Activated naive CD4-positive, alpha-beta T cell treated with anti-CD3 and anti-CD28 coated beads, Interleukin-2, amount 10 ng/mL, durations not matched to agents 7 days and 5 days (primary cell): ENCODE data around the gene MOK.

Experiments
- CTCF ChIA-PET: fragments of 350-600 bp; sonication (Branson Sonifier 250); formaldehyde crosslinking; loops from one replicate; lab custom pipeline; 2021; ENCODE audit warnings: antibody characterized with exemption; lab: Charles Lee
- DNase-seq: peaks from one replicate; pipeline ENCODE4 v3.0.0-alpha.2; 2020
- H3K27ac Mint-ChIP-seq: one replicate; pipeline ENCODE4 v1.8.0; 2021; ENCODE audit warnings: mild to moderate bottlenecking, moderate library complexity, mixed read lengths
- H3K27me3 Mint-ChIP-seq: one replicate; pipeline ENCODE4 v1.8.0; 2021; ENCODE audit warnings: mild to moderate bottlenecking, mixed read lengths
- H3K36me3 Mint-ChIP-seq: one replicate; pipeline ENCODE4 v1.8.0; 2021; ENCODE audit warnings: mixed read lengths
- H3K4me1 Mint-ChIP-seq: one replicate; pipeline ENCODE4 v1.8.0; 2021; ENCODE audit warnings: mixed read lengths
- H3K4me3 Mint-ChIP-seq: one replicate; pipeline ENCODE4 v1.8.0; 2021; ENCODE audit warnings: mild to moderate bottlenecking, moderate library complexity, mixed read lengths
- H3K9me3 Mint-ChIP-seq: one replicate; pipeline ENCODE4 v1.8.0; 2021; ENCODE audit warnings: mixed read lengths

The MOK gene

DNA sequence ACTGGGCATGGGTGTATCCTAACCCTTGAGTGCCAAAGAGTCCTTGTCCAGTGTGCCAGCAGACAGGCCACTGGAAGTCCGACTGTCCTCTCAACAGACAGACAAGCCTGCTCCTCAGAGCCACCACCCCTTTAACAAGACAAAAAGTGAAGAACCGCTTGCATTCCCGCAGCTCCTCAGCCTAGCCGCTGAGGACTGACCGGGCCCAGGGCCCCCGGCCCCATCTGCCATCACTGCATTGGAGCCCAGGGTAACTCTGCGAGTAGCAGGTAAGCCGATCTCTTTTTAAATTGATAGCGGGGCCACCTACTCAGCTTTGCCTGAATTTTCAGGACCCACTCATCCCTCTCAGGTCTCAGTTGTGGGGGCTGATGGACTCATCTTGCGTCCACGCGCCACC is 68.9 kb downstream of the MOK start:
- Mint-ChIP-seq H3K27ac (no peak overlapping the region), H3K9me3 (no peaks in the 10 kb centered on the region), H3K4me1 (no peaks in the 10 kb centered on the region), H3K4me3 (no peak overlapping the region), H3K36me3 (no peaks in the 10 kb centered on the region), H3K27me3 (peaks cover 6% of the 10 kb centered on the region)
- peak; percentile 5 for DNase-seq
- CTCF ChIA-PET: no interaction called here

DNA sequence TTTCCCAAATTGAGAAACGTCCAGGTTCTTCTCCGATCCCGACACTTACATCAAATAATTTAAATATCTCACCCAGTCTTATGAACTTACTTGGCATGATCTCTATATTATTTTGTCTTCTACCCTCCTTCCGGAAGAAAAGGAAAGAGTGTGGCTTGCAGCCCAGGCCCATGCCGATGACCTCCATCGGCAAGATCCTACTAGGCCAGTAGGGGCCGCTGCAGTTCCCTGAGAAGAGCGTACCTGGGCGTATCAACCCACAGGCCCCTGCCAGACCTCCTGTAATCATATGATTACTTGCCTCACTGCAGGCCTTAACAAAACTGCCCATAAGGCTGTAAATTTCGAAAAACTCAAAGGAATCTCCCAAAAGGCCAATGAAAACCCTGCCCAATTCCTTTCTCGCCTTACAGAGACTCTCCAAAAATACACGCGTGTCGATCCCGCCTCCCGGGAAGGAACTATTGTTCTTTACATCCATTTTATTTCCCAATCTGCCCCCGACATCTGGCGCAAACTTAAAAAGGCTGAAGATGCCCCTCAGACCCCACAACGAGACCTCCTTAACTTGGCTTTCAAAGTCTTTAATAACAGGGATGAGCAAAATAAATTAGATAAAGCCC is 69.6 kb downstream of the MOK start:
- peaks cover 9% of the 10 kb centered on the region for H3K27me3 Mint-ChIP-seq
- H3K27ac Mint-ChIP-seq: no peak overlapping the region
- no peak overlapping the region for H3K4me3 Mint-ChIP-seq
- DNase-seq: peak; percentile 85
- H3K36me3 Mint-ChIP-seq: no peaks in the 10 kb centered on the region
- CTCF ChIA-PET: no interaction called here
- H3K9me3 Mint-ChIP-seq: no peaks in the 10 kb centered on the region
- no peaks in the 10 kb centered on the region for H3K4me1 Mint-ChIP-seq

DNA sequence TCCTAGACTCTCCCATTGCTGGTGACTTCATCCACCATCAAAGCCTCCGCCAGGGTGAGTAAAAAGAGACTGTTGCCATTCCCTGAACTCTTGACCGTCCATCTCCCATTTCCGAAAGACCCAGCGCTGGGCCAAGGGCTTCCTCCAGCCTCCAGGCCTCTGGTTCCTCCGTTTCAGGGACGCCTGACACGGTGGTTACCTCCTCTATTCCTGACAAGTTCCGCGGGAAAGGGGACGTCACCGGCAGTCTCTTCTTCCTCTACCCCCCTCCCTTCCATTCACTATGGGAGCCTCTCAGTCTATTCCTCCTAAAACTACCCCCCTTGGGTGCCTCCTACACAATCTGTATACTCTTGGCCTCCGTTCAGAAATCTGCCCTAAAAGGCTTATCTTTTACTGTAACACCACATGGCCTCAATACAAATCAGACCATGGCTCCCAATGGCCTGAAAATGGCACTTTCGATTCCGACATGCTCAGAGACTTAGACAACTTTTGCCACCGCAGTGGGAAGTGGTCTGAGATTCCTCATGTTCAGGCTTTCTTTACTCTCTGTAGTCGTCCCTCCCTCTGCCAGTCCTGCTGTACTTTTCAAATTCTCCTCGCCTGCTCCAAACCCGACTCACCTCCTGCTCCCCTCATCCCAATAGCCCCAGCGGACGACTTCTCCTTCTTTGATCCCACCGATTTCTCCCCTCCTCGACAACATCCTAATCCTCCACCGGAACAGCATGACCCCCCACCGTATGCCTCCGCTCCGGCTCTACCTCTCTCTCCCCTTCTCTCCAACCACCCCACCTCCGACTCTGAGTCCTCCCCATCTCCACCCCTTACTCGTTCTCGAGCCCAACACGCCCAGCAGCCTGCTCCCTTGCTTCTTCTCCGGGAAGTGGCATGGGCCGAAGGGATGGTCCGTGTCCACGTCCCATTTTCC is 70.4 kb downstream of the MOK start:
- no peaks in the 10 kb centered on the region for H3K36me3 Mint-ChIP-seq
- no peak overlapping the region for H3K4me3 Mint-ChIP-seq
- H3K27ac Mint-ChIP-seq: no peak overlapping the region
- peaks cover 6% of the 10 kb centered on the region for H3K27me3 Mint-ChIP-seq
- no peak for DNase-seq
- no peaks in the 10 kb centered on the region for H3K9me3 Mint-ChIP-seq
- H3K4me1 Mint-ChIP-seq: no peaks in the 10 kb centered on the region
- CTCF ChIA-PET: interaction anchor here (0.6 kb wide), 1 partner anchor 70 kb away, joined by 3 read pairs; no protein-coding TSS in a partner anchor

DNA sequence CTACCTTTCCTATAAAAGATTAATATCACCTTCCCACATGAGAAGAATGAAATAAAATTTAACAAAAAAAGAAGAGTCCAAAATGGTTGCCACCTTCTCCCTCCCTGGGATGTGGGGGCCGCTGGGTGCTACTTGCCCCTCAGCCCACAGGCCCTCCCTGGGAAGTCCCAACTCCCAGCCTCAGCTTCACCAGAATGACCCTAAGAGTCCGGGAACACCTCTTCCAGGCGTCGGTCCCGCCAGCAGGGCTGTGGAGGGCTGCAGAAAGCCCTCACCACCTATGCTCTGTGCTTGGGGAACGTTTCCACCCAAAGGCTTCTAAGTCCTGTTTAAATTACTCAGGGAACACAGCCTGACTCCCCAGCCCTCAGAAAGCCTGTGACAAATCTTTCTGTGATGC is 71.9 kb downstream of the MOK start:
- Mint-ChIP-seq H3K36me3 (no peaks in the 10 kb centered on the region), H3K27me3 (peaks cover 6% of the 10 kb centered on the region), H3K4me1 (no peaks in the 10 kb centered on the region), H3K27ac (no peak overlapping the region), H3K9me3 (no peaks in the 10 kb centered on the region), H3K4me3 (no peak overlapping the region)
- CTCF ChIA-PET: no interaction called here
- no peak for DNase-seq

DNA sequence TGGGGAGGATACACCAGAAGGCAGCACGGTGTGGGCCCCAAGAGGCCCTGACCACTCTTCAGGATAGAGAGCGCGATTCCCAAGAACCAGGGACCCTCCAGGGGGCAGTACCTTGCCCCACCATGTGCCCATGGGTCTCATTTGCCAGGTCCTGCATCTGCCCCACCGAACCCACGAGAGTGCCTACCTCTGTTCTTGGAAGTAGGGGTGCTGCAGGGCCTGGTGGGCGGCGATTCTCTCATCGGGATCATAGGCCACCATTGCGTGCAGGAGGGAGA is 72.7 kb downstream of the MOK start:
- peaks cover 6% of the 10 kb centered on the region for H3K27me3 Mint-ChIP-seq
- H3K27ac Mint-ChIP-seq: no peak overlapping the region
- H3K4me1 Mint-ChIP-seq: no peaks in the 10 kb centered on the region
- CTCF ChIA-PET: no interaction called here
- no peaks in the 10 kb centered on the region for H3K9me3 Mint-ChIP-seq
- no peaks in the 10 kb centered on the region for H3K36me3 Mint-ChIP-seq
- no peak overlapping the region for H3K4me3 Mint-ChIP-seq
- no peak for DNase-seq

DNA sequence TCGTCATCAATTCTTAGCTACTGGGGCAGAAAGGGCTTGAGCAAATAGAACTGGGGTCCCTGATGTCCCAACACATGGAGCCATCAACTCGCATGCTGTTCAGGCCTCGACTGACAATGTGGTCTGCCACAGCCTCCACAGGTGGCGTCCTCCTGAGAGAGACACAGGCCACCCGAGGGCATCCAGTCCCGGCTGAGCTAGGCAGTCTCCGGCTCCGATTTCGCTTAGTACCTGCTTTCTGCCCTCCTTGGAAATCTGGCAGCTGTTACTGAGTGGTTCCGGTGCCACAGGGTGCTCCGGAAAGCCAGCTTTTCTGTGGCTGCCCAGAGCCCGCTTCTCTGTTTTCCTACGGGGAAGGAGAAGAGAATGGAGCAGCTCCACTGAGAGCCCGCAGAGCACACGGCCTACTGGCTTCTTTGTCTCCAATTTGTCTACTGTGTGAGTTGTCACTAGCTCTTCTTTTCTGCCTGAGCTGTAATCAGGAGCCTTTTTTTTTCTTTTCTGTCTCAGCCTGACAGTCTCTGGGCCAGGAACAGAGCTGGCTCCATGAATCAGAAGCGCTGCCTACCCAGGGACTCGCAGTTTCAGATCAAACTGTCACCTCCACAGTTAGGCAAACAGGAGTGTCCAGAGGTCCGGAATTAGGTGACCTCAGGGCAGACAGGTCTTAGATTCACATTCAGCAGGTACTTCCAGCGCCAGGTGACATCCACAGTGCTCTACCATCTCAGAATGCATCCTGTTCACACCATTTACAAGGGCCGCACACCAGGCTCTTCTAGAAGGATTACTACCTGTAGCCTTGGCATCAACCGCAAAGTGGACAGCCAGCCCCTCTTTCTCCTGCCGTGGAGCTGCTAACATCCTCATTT is 73.3 kb downstream of the MOK start:
- DNase-seq: peak; percentile 19
- Mint-ChIP-seq H3K4me1 (no peaks in the 10 kb centered on the region), H3K27me3 (peaks cover 6% of the 10 kb centered on the region), H3K4me3 (no peak overlapping the region), H3K36me3 (no peaks in the 10 kb centered on the region), H3K27ac (no peak overlapping the region), H3K9me3 (no peaks in the 10 kb centered on the region)
- CTCF ChIA-PET: no interaction called here

GRCh38 chr14:102230481-102231210 is 74.3 kb downstream of the MOK start:
- Mint-ChIP-seq H3K36me3 (no peaks in the 10 kb centered on the region), H3K27me3 (peaks cover 6% of the 10 kb centered on the region), H3K27ac (no peak overlapping the region), H3K9me3 (no peaks in the 10 kb centered on the region), H3K4me3 (no peak overlapping the region), H3K4me1 (no peaks in the 10 kb centered on the region)
- CTCF ChIA-PET: no interaction called here
- DNase-seq: peak; percentile 12

DNA sequence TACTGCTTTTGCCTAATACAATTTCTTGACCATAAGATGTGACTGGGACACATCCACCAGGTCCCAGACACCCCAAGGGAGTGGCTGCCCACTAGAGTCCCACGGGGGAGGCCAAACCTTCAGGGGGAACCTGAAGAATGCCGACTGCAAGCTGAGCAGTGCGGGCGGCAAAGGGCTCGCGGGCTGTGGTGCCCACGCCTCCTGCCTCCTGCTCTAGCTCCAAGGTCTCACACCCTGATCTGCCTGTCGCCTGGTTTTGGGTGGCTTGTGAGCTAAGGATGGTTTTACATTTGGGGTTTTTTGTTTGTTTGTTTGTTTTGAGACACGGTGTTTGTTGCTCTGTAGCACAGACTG is 75.2 kb downstream of the MOK start:
- CTCF ChIA-PET: no interaction called here

GRCh38 chr14:102229071-102229738 is 75.8 kb downstream of the MOK start:
- peaks cover 2% of the 10 kb centered on the region for H3K36me3 Mint-ChIP-seq
- H3K4me1 Mint-ChIP-seq: no peaks in the 10 kb centered on the region
- CTCF ChIA-PET: no interaction called here
- H3K9me3 Mint-ChIP-seq: no peaks in the 10 kb centered on the region
- no peak overlapping the region for H3K4me3 Mint-ChIP-seq
- H3K27ac Mint-ChIP-seq: no peak overlapping the region
- DNase-seq: peak; percentile 13
- peaks cover 6% of the 10 kb centered on the region for H3K27me3 Mint-ChIP-seq

More for the DNA sequence above, 75.2 kb downstream of the MOK start:
- Mint-ChIP-seq H3K4me3 (no peak overlapping the region), H3K4me1 (no peaks in the 10 kb centered on the region), H3K27me3 (peaks cover 6% of the 10 kb centered on the region), H3K9me3 (no peaks in the 10 kb centered on the region), H3K27ac (no peak overlapping the region), H3K36me3 (no peaks in the 10 kb centered on the region)
- DNase-seq: no peak

GRCh38 chr14:102227184-102227964 is 77.6 kb downstream of the MOK start:
- H3K36me3 Mint-ChIP-seq: peaks cover 4% of the 10 kb centered on the region
- peaks cover 6% of the 10 kb centered on the region for H3K27me3 Mint-ChIP-seq
- H3K4me1 Mint-ChIP-seq: no peaks in the 10 kb centered on the region
- CTCF ChIA-PET: no interaction called here
- no peaks in the 10 kb centered on the region for H3K9me3 Mint-ChIP-seq
- H3K4me3 Mint-ChIP-seq: no peak overlapping the region
- DNase-seq: no peak
- no peak overlapping the region for H3K27ac Mint-ChIP-seq

DNA sequence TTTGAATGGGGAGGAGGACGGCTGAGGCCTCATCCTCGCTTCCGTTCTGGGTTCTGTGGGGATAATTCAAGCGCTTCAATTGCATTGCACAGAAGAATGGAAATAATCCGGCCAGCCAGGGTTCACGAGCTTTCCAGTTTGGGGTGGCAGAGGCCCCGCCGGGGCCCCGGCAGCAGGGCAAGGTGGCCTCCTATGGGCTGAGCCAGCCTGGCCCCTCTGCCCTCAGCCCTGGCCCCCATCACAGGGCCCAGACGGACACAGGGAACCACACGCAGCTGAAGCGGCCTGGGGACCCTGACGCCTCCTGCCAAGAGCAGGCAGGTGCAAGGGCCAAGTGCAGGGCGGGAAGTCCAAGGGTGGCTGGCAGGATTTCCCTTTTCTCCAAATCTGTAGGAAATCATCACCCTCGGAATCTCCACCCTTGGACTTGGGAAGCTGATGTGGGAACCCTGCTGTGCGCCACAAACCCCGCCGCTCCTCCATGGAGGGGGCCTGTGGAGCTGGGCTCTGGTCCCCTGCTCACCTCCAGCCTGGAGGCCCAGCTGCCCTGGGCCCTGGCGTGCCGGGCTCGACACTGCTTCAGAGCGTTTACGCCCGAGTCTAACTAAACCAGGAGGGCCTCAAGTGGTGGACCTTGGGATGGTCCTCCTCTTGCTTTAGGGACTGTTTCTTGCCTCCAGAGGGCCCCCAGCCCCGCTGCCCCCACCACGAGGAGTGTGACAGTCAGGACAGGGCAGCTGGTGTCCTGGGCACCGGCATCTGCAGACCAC is 78.4 kb downstream of the MOK start:
- no peak for DNase-seq
- Mint-ChIP-seq H3K4me3 (no peak overlapping the region), H3K9me3 (no peaks in the 10 kb centered on the region), H3K27me3 (peaks cover 6% of the 10 kb centered on the region), H3K4me1 (no peaks in the 10 kb centered on the region), H3K27ac (no peak overlapping the region), H3K36me3 (peaks cover 4% of the 10 kb centered on the region)
- CTCF ChIA-PET: interaction anchor here (0.6 kb wide), 1 partner anchor 27 kb away, joined by 4 read pairs; no protein-coding TSS in a partner anchor

GRCh38 chr14:102225936-102226335 is 79.0 kb downstream of the MOK start:
- no peak overlapping the region for H3K4me3 Mint-ChIP-seq
- CTCF ChIA-PET: interaction anchor here (0.6 kb wide), 1 partner anchor 28 kb away, joined by 4 read pairs; no protein-coding TSS in a partner anchor
- peaks cover 6% of the 10 kb centered on the region for H3K27me3 Mint-ChIP-seq
- peaks cover 4% of the 10 kb centered on the region for H3K36me3 Mint-ChIP-seq
- no peak overlapping the region for H3K27ac Mint-ChIP-seq
- H3K4me1 Mint-ChIP-seq: peaks cover 2% of the 10 kb centered on the region
- no peak for DNase-seq
- H3K9me3 Mint-ChIP-seq: no peaks in the 10 kb centered on the region
